CD4-positive, alpha-beta T cell treated with Interleukin-10 for 1 hour (primary cell): ENCODE results near the gene ELL.
"Not testable (repeated sequence)": the region's sequence is repeated elsewhere in the genome, so short reads cannot be mapped to it uniquely, and the experiment has no call there.

ENCODE experiments used
- DNase-seq: peaks from one replicate; pipeline ENCODE4 v3.0.0-alpha.2; 2020

ELL gene

GRCh38 chr19:18418483-18419194, 103.2 kb downstream of the ELL start:
- DNase-seq, result peak; percentile 65

GRCh38 chr19:18418029-18418482, 103.8 kb downstream of the ELL start:
- DNase-seq, result no peak

GRCh38 chr19:18417250-18418028, 104.4 kb downstream of the ELL start:
- peak; percentile 51 for DNase-seq

GRCh38 chr19:18416778-18417249, 105.1 kb downstream of the ELL start:
- peak; percentile 88 for DNase-seq

GRCh38 chr19:18415178-18415867, 106.5 kb downstream of the ELL start:
- DNase-seq, result no peak

- DNase-seq, result no peak
Observed at GRCh38 chr19:18414504-18415177, 107.2 kb downstream of the ELL start.

GRCh38 chr19:18412610-18413239, 109.1 kb downstream of the ELL start:
- DNase-seq, result no peak

- DNase-seq, result no peak
Observed at GRCh38 chr19:18408053-18408476, 113.8 kb downstream of the ELL start.

GRCh38 chr19:18406749-18407148, 115.1 kb downstream of the ELL start:
- no peak for DNase-seq

- DNase-seq, result not testable (repeated sequence)
Observed at GRCh38 chr19:18405754-18406153, 116.1 kb downstream of the ELL start.

- not testable (repeated sequence) for DNase-seq
Observed at GRCh38 chr19:18402455-18403248, 119.2 kb downstream of the ELL start.

GRCh38 chr19:18401580-18402112, 120.2 kb downstream of the ELL start:
- peak; percentile 44 for DNase-seq

GRCh38 chr19:18399008-18399407, 122.9 kb downstream of the ELL start:
- DNase-seq, result no peak

- DNase-seq, result peak; percentile 28
Observed at GRCh38 chr19:18397242-18398202, 124.3 kb downstream of the ELL start, which contains the start of gene LRRC25. Gene LRRC25 (minus strand): TSS chr19:18397622. CDS start chr19:18396963, 659 bp downstream.

GRCh38 chr19:18396471-18397241, 125.2 kb downstream of the ELL start:
- DNase-seq, result no peak

- DNase-seq, result no peak
Observed at GRCh38 chr19:18393836-18394235, 128.0 kb downstream of the ELL start.

GRCh38 chr19:18392926-18393325, 128.9 kb downstream of the ELL start:
- DNase-seq, result no peak
